ENCODE data around the gene AFDN.

DNA sequence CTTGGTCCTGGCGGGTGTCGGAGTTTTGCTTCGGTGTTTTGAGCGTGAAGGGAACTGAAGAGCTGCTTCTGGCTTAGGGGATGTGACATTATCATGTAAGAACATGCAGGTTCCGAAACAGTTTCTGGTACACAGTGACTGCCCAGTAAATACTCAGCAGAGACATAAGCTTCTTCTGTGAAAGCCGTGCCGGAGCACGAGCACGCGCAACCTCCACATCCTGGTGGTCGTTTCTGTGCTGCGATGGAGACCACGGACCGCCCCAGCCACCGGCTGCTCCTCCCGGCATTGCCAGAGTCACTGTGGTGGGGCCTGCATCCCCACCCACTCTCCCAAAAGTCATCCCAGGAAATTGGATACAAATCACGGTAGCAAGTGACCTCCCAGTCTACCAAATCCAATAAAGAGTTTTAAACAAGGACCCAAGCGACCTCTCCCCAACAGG lies 189.5 kb downstream of the AFDN start:
- peak; percentile 35 for TF ChIP-seq EZH2 (IDR thresholded peaks at IDR 0.05; ENCODE audit: insufficient read depth, low read length)
- TF ChIP-seq, protein P1, sequence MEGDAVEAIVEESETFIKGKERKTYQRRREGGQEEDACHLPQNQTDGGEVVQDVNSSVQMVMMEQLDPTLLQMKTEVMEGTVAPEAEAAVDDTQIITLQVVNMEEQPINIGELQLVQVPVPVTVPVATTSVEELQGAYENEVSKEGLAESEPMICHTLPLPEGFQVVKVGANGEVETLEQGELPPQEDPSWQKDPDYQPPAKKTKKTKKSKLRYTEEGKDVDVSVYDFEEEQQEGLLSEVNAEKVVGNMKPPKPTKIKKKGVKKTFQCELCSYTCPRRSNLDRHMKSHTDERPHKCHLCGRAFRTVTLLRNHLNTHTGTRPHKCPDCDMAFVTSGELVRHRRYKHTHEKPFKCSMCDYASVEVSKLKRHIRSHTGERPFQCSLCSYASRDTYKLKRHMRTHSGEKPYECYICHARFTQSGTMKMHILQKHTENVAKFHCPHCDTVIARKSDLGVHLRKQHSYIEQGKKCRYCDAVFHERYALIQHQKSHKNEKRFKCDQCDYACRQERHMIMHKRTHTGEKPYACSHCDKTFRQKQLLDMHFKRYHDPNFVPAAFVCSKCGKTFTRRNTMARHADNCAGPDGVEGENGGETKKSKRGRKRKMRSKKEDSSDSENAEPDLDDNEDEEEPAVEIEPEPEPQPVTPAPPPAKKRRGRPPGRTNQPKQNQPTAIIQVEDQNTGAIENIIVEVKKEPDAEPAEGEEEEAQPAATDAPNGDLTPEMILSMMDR (IDR thresholded peaks at IDR 0.05; ENCODE audit: insufficient read depth, low read depth, low read length): no peak

All from astrocyte (in vitro differentiated cells and primary cell).